GM04504 (cell line): Measurements from ENCODE around the gene POLR2H.

ENCODE experiments used
- DNase-seq: peaks from one replicate; pipeline ENCODE4 v3.0.0-alpha.2; 2012; ENCODE audit warnings: low read depth

Gene POLR2H

DNA sequence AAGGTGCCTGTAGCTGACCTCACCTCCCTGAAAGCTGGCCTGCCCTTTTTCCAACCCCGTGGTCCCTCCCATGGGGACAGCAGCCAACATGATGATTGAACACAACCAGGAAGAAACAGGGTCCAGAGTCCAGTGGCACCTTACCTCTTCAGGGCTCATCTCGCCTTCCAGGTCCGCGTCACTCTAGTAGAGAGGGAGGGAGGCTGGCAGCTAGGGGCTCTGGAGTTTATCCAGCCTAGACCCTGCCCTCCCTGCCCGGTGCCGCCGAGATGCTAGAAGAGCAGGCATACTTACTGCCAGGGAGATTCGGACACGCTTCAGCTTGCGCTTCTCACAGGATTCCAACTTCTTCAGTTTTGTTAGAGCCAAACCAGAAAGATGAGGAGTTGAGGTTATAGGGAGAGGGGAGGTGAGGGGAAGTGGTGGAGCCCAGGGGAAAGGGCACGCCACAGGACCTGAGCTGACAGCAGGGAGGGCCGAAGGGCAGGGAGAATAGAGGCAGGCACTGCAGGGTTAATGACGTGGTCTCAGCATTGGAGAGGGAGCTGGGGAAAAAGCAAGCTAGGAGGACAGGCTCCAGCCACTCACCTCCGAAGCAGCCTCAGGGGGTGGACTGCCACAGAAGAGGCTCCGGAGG lies 9.2 kb upstream of the POLR2H start:
- DNase-seq: no peak

DNA sequence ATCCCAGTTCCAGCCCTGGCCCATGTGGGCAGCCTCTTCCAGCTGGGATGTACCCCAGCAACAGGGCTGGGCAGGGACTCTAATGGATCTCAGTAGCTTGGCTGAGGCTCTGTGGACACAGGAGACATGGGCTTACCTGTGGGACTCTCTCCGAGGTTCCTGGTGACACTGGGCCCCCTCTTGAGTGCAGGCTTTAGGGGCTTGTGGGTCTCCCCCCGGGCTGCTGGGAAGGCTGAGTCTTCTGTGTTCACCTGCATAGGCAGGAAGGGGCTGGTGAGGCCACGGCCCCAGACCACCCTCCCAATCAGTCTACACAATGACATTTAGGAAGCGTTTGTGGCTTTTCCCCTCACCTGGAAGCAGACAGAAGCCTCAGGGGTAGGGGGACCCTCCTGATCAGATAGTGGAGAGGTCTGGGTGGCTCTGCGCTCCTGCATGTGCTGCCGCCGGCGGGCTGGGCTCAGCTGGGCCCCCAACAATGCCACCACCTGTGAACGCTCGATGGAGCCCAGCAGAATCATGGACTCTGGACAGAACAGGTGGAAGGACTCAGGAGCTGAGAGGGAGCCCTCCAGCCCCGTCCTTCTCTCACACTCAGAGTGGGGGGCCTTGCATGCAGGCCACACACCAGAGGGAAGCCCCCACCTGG lies 8.5 kb upstream of the POLR2H start:
- no peak for DNase-seq

DNA sequence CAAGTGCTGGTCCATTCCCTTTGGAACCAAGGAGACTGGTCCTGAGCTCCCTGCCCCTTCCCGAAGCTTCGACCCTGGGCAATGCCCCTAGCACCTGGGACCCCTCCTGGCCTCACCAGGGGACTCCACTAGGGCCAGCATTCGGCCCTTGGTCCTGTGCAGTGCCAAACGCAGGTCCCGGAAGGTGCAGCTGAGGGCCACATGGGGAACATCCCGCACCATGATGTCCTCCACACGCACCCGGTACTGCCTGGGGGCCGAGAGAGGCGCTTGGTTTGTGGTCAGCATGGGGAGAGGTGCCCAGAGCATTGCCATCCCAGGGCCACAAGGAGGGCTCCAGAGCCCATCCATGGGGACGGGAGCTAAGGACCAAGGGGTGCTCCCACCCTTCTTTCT lies 8.0 kb upstream of the POLR2H start:
- no peak for DNase-seq

DNA sequence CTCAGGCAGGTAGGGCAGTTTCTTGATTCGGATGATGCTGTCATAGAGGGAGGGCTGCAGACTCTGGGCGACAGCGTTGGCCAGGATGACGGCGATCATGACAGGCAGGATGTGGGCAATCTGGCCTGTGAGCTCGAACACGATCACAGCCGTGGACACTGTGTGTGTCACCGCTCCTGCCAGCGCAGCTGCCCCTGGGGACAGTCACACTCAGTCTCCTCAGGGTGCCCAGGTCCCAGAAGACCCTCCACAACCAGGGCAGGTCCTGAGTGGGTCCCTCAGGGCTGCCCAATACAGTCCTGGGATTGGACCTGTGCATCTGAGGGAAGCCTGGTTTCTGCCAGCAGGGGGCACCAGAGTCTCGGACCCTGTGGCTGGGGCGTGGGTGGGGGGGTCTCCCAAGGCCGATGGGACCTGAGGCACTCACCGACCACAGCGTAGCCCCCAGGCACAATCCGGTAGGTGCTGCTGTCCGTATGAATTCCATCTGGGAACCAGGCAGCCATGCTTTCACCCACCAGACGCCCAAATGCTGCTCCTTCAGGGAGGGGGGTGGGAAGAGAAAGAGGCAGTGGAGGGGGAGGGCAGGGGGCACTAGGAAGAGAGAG lies 7.3 kb upstream of the POLR2H start:
- DNase-seq: no peak

DNA sequence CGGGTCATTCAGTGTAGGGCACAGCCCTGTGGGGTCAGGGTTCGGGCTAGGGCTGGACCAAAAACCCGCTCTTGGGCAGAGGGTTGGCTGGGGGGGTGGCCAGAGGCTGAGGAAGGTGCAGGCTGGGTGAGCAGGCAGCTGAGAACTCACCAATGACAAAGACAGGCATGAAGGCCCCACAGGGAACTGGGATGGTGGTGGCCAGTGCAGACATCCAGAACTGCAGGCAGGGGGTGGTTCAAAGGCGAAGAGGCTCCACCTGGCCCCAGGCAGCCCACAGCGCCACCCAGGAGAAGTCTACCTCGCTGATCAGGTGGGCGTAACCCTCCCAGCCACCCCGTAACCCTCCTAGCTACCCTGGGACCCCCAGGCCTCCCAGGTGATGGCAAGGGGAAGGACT lies 6.8 kb upstream of the POLR2H start:
- DNase-seq: no peak

DNA sequence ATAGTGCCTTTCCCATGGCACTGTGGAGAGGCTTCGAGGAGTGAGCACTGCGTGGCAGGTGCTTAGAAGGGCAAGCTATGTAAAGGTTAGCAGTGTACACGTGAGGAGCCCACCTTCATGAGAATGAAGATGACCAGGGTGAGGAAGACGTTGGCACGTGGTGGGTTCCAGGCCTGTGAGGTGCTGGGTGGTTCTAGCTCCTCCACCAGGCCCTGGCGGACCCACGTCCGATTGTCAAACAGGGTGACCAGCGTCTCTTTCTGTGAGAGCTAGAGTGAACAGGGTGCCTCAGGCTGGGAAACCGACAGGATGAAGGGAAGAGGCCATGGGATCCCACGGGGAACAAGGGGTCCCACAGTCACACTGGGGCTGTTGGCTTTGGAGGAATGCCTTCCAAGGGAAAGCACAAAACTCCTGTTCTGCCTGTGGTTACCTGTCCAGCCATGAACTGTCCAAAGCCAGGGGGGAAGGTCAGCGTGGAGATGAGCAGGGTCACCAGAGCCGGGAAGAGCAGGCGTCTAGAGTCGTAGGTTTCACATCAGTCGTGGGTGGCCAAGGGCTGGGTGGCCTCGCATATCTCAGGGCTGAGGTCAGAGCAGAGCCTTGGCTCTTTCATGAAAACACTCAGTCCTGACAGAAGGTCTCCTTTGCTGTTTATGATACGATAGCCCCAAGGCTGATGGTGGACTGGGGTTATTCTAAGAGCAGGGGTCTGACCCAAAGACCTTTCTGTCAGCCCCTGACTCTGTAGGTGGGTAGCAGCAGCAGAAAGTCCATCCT lies 6.1 kb upstream of the POLR2H start:
- no peak for DNase-seq

DNA sequence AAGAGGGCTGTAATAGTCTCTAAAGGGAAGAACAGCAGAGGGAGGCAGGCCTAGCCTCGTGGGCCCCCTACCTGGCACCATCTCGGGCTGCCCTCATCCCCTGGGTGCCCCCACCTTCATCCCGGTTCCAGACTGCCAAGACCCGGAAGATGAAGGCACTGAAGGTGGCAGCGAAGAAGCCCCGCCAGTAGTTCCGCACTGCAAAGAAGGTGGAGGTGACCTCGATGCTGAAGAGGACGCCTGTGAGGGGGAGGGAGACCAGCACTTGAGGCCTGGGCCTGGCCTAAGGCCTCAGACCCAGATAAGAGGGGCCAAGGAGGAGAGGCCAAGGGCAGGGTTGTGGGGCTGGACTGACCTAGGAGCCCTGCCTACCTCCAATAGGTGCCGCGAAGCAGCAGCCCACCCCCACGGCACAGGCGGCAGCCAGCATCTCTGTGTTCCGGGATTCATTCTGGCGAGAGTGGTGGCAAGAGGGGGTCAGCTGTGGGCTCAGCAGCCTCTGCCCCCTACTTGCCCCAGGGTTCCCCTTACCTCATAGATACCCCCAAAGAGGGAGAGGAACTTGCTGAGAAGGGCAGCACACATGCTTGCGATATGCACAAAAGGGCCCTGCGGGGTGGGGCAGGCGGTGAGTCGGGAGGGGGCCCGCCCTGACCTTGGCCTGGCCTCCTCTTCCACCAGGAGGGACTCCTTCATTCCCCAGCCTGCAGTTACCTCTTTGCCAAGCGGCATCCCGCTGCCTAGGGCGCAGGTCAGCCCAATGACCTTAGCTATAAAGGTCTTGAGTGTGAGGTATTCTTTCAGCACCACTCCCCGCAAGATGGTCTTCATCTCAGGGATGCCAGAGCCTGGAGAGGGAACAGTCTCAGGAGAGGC lies 4.0 kb upstream of the POLR2H start:
- DNase-seq: no peak

DNA sequence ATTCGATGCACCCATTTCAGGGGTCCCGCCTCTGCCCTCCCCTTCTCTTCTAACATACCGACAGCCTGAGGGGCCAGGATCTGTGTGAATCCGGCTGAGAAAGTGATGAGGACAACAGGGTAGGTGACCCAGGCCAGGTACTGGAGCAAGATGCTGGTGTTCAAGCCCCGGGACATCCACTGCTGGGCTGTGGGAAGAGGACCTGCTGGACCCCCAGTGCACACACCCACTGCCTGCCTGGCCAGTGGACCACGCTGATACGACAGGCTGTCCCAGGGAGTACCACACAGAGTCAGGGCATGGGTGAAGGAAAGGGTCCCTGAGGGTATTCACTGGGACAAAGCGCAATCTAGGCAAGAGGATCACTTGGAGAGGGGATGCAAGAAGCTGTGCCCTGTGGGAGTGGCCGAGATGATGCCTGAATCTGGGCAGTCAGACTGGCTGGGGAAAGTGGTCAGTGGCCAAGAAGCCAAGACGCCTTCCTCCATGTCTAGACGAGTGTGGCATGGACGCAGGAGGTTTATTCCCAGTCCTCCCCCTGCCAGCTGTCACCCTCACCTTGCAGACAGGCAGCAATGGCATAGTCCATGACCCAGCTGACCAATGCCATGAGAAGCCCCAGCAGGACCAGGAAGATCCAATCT lies 3.3 kb upstream of the POLR2H start:
- no peak for DNase-seq

DNA sequence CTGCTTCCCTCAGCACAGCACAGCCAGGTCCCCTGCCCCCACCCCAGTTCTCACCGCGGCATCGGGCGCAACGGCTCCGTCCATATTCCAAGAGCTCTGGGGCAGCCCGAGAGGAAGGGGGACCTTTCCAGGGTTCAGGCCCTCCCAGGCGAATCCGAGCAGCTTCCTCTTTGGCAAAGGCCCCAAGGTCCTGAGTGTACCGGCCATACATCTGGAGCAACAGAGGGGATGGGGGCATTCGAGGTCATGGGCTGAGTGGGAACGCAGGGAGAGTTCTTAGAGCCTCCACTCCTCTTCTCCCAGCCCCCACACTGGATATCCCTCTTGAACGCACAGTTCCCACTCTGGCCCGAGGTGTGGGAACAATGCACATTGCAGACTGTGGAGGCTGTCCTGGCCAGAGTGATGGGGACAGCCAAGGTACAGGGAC lies 2.6 kb upstream of the POLR2H start:
- no peak for DNase-seq

DNA sequence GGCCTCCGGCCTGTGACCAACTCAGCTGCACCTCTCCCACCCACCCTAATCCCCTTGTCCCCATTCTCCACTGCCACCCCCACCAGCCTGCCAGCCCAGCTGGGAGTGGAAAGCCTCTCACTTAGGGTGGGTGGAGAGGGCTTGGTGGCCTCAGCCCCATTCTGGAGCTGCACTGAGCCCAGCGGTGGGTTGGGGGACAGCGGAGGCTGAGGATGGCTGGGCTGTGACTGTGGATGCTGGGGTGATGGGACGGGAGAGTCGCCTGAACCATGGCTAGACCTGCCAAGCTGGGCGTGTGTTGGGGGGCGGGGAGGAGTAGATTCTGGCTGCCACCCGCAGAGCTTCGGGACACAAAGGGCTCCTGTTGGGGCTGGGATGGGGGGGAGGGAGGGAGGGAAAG lies 1.9 kb upstream of the POLR2H start:
- DNase-seq: no peak

DNA sequence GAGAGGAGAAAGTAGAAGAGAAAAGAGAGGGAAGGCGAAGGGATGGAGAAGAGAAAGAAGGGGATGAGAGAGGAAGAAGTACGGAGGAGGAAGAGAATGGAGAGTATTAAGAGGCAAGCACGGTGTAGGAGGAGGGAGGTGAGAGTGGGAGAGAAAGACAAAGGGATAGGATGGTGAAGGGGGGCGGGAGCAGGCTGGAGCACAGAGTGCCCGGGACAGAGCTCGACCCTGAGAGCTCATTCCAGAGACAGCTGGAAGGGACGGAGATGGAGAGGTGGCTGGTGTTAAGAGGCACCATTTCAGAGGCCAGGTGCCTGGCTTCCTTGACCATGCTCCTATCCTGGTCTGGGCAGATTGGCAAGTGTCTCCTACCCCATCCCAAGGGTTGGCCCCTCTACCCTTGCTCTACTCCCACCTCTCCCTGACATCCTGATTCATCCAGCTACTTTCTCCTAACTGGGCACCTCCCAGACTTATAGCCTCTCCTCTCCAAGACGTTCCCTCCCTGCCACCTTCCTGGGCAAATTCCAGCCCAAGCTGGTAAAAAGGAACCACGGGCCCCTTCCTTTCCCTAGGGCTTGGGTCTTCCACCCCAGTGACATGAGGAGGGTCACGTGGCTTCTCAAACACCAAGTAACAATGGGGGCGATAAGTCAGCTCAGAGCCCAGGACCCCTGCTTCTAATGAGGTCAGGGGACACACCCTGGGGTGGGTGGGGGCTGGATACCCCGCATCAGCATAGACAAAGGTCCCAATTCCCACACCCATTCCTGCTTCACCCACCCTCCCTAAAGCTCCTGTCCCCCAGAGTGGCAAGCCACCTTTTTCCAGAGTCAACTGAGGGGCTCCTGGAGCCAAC lies 1.2 kb upstream of the POLR2H start:
- DNase-seq: no peak

DNA sequence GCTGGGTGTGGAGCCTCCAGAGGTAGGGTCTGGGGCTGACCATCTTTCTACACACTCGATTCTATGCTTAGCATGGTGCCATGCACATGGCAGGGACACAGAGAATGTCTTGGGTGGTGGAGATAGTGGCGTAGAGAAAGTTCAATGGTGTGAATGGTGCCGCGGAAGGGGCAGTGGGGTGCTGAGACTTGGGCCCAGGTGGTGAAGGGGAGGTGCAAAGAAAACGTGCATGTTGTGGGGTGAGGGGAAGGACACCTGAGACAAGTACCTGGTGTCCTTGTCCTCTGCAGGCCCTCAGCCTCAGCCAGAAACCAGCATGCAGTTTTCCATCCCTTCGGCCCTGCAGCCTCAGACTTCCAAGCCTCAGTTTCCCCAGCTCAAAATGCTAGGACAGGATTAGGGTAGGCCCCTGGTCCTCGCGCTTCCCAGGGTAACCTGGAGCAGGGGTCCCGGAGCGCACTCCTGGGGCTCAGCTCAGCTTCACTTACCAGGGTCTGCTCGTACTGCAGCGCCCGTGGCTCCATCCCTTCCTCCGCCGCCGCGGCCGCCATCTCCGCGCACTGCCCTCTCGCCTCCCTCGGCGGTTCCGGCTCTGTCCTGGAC lies 480 bp upstream of the POLR2H start:
- no peak for DNase-seq

DNA sequence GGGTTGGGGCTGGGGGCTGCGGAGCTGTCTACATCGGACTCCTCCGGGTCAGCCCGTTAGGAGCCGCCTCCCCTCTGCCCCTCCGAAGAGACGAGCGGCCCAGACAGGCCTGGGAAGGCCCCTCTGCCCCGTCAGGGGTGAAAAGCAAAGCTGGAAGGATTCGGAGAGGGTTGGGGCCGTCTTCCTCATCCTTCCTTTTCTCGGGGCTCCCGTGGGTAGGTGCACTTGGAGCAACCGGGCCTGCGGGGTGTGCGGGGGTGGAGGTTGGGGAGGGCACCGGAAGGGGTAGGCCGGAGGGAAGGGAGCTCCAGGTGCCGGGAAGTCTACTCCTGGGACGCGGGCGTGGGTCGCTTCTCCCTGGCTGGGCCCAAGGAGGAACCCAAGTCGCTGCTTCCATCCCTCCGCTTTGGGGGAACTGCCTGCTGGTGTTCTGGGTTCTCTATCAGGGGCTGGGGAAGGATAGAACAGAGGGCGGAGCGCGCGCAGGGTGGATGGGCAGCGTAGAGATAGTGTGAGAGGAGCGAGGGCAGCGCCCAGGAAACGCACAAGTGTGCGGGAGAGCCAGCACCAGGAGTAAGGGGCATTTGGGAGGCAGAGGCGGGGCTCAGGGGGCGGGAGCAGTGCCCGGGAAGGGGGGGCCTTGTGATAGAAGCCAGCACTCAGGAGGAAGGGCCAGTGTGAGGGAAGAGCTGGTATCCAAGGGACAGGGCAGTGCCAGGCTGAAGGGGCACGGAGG lies 590 bp downstream of the POLR2H start:
- DNase-seq: no peak

DNA sequence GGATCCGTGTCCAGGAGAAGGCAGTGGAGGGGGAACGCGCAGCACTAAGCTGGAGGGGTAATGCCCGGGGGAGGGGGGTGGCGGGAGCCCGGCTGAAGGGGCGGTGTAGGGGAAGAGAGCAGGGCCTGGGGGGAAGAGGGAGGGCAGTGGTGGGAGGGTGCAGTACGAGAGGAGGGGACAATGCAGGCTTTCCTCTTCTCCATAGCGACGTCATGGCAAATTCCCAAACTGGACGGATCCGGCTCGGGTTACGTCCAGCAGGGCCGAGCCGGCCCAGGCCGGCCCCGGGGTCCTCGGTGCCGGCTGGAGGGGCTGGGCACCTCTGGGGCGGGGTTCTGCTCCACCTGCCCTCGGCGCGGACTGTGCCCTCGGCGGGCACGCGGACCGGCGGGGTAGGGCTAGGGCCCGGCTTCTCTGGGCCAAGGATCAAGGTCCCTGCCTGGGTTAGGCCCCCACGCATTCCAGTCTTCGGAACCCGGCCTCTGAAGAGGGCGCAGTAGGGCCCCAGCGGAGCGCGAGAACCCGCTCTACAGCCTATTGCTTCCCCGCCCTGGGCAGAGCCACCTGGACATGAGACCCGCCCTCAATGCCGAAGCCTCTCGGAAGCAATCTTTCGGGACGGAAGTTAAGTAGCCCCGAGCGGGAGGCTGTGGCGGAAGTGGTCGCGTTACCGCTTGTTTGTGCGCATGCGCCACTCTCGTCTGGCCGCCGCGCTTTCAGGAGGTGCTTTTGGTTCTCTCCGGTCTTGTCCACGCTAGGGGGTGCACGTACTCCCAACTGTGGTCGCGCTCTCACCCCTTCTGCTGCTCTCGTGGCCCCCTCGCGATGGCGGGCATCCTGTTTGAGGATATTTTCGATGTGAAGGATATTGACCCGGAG lies 1.4 kb downstream of the POLR2H start:
- peak; percentile 93 for DNase-seq

DNA sequence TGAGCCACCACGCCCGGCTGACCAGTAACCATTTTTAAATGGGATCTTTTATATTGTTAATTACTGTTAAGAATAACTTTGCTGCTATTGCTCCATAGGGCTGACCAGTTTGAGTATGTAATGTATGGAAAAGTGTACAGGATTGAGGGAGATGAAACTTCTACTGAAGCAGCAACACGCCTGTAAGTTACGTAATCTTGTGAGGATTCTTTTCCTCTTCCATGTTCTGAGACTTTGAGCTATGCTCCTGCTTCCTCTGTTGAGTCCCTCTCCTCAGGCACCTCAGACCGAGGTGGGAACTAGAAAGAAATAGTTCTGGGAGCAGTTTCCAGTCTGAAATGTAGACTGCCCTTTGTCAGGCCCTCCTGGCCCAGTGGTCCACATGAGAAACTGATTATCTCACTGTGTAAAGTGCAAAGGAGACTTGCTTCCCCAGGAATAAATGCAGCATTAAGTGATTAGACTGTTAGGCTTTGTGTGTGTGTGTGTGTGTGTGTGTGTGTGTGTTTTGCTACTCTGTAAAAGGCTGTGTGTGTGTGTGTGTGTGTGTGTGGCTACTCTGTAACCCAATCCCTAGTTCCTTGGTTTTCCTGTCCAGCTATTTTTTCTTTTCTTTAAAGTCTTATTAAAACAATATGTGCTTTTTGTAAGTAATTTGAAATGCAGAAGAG lies 5.2 kb downstream of the POLR2H start:
- no peak for DNase-seq

DNA sequence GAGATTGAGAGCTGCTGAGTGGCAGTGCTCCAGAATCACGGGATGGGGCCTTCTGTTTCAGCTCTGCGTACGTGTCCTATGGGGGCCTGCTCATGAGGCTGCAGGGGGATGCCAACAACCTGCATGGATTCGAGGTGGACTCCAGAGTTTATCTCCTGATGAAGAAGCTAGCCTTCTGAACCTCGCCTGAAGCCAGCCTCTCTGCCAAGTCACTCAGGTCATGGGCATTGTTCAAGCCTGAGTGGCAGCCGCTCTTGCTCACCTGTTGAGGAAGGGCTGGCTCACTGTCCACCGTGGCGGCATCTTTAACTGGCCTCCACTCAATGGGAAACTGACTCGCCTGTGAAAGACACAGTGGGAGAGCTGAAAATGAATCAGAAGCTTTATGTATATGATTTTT lies 6.6 kb downstream of the POLR2H start:
- DNase-seq: no peak

DNA sequence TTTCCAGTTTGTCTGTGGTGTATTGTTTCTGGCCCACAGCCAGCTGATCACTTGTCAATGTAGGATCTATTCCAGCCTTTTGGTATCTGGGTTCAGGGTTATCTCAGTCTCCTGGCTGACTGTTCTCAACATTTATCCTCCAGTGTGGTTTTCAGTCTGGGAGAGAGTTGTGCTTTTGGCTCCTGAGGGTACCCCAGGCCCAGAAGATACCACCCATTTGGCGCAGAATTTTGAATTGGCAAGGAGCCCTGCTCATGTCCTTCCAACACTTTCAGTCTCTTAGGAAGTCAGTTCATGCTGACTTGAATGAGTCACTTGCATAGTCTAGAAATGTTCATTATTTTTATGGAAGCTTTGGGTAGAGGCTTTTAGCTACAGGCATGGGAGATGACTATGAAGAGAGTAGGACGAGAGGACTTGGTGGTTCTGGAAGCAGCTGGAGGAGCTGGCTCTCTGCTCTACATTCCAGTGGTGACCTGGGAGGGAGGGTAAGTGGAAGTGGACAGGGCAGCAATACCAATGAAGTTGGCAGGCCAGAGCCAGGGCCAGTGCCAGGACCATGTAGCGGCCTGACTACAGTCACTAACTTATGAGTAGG lies 7.2 kb downstream of the POLR2H start:
- DNase-seq: no peak
